HK-2 (cell line): Measurements from ENCODE around the gene IFI27.
"Not testable (repeated sequence)": the region's sequence is repeated elsewhere in the genome, so short reads cannot be mapped to it uniquely, and the experiment has no call there.

Source experiments
- DNase-seq: peaks from one replicate; pipeline ENCODE4 v3.0.0-alpha.2; 2018; ENCODE audit not compliant: unreplicated experiment

The IFI27 gene

GRCh38 chr14:94110552-94111181 is at the start of gene IFI27:
Gene IFI27 (plus strand): TSS chr14:94110736.
- DNase-seq = no peak

DNA sequence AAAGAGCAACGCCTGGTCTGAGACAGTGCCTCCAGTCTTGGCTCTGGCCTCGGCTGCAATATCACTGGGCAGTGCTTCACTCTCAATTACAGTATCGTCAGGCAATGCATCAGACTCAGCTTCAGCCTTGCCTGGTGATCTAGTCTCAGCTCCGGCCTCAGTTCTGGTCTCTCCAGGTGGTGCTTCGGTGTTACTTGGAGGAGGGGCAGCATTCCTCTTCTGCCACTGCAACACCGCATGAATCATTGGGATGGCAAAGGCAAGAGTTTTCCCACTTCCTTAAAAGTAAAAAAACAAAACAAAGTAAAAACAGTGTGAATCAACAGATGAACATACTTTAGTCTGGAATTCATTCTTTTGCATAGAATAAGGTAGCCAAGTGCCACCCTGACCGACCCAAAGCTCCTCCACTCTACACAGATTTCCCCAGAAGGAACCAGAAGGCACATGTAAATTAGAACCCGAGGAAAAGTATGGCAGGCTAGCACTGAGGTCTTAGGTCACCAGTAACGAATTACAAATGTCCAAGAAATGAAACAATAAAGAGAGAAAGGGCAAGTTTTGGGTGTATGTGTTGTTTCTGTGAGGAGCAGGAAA is 48.1 kb upstream of the IFI27 start:
- DNase-seq = peak; percentile 57

DNA sequence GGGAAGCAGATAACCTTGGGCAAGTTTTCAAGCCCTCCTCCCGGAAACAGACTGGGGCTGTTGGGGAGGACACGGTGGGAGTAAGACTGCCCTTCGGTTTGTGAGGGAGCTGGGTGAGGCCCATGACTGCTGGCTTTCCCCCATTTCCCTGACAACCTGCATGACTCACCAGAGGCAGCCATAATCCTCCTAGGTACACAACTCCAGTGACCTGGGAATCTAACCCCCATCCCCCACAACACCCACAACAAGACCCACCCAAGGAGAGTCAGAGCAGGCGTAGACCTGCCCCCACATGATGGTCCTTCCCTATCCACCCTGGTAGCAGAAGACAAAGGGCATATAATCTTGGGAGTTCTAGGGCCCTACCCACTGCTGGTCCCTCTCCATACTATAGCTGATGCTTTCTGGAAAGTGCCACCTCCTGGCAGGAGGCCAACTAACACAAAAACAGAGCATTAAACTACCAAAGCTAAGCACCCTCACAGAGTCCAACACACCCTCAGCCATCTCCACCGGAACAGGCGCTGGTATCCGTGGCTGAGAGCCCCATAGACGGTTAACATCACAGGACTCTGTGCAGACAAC is 44.4 kb upstream of the IFI27 start:
- no peak for DNase-seq

DNA sequence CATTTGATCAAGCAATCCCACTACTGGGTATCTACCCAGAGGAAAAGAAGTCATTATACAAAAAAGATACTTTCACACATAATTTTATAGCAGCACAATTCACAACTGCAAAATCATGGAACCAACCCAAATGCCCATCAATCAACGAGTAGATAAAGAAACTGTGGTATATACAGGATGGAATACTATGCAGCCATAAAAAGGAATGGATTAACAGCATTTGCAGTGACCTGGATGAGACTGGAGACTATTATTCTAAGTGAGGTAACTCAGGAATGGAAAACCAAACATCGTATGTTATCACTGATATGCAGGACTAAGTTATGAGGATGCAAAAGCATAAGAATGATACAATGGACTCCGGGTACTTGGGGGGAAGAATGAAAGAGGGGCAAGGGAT is 38.5 kb upstream of the IFI27 start:
- DNase-seq = not testable (repeated sequence)

- no peak for DNase-seq
Observed at GRCh38 chr14:94074534-94074933, 36.0 kb upstream of the IFI27 start.

DNA sequence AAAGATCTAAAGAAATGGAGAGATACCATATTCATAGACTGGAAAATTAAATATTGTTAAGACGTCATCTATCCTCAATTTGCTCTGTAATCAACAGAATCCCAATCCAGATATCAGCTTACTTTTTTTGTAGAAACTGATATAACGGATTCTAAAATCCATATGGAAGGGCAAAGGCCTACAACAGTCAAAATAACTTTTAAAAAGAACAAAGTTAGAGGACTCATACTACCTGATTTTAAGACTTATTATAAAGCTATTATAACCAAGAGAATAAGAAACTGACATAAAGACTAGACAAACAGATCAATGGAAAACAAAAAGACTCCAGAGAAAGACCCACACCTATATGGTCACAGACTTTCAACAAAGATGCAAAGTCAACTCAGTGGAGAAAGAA is 35.5 kb upstream of the IFI27 start:
- DNase-seq = no peak

DNA sequence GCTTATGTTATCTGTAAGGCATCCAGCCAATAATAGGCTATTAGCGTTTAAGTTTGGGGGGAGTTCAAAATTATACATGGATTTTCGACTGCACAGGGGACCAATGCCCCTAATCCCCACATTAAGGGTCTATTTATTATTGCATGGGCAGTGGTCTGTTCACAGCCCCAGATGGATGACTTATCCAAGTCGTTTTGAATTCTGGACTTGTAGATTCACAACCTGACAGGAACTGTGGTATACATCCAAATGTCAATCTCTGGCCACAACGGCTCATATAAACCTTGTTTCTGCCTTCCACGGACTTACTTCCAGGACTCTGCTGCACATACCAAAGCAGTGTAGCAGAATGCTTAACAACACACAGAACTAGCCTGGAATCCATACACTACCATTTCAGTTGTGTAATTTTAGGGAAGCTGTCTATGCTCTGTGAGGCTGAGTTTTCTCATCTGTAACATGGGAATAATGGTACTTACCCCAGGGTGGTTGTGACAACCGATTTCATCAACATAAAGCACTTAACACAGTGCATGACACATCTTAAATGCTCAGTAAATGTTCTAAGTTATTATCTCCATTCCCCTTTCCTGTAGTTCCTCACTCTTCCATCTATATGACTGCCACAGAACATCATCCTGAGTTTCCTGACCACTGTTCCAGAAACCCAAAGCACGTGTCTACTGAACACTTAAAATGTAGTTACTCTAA is 33.3 kb upstream of the IFI27 start:
- DNase-seq = no peak

- no peak for DNase-seq
Observed at GRCh38 chr14:94077823-94078222, 32.7 kb upstream of the IFI27 start.

- no peak for DNase-seq
Observed at GRCh38 chr14:94079891-94080620, 30.5 kb upstream of the IFI27 start.

DNA sequence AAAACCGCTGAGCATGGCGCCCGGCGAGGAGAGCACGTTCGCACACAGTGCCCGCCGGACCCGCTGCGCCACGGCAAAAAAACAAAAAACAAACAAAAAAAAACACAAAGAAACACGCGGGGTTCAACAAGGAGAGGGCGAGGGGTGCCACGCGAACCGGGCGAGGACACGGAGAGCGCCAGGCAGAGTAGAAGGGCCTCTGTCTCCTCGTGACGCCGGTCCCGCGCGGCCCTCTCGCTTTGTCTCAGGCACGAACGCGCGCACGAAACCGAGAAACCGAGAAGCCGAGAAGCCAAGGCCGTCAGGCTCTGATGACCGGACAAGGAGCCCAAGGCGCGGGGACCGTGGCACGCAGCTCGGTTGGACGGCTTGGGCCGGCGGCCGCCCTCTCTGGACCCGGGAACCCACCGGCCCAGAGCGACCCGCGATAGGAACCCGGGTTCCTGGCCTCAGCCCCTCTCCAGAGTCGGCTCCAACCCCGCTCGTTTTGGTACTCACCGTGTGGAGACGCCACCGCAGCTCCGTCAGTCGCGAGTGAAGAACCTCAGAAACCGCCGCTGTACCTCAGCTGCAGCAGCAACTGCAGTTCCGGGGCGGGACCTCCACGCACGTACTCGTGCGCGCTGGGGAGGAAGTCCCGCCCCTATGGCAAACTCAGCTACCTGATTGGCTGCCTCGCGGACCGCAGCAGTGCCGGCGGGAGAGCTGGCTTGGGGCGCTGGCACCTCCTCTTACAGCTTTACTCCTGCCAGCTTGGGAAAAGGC is 29.7 kb upstream of the IFI27 start, which contains the start of the genes DDX24 and IFI27L1:
TSS of gene DDX24 (minus strand) at position 582 of the 765 bp plus-strand sequence. CDS start 1,460 bp downstream, outside the sequence.
TSS of gene IFI27L1 (plus strand) at position 690 of the 765 bp plus-strand sequence. CDS start 15,628 bp downstream, outside the sequence.
- peak; percentile 96 for DNase-seq

GRCh38 chr14:94081386-94081820 is 29.1 kb upstream of the IFI27 start:
- DNase-seq = no peak

DNA sequence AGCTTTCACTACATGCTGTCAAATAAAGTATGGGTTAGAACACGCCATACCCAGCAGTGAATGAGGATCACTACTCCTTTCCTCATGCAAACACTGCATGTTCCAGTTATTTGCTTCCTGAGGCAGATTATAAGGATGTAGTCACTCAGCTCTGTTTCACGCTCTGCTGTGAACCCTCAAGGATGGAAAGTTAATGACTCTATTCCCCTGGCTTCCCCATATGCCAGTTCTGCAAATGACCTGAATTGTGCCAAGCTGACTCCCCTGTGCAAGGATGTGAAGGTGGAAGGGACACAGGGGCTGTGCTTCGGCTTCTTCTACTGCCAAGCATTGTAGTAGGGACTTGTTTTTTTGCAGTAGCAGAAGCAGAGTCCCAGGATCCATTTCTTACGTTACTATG is 22.6 kb upstream of the IFI27 start:
- DNase-seq = no peak

GRCh38 chr14:94088516-94088915 is 22.0 kb upstream of the IFI27 start:
- no peak for DNase-seq

DNA sequence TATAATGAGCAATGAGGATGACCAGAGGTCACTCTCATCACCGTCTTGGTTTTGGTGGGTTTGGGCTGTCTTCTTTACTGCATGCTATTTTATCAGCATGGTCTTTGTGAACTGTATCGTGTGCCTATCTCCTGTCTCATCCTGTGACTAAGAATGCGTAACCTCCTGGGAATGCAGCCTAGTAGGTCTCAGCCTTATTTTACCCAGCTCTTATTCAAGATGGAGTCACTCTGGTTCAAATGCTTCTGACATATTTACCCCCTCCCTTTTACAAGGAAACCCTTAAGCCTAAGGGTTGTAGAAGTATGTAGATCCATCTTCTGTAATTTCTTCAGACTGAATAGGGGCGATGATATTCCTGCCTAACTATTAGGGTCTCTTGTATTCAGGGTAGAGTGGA is 21.1 kb upstream of the IFI27 start:
- no peak for DNase-seq

GRCh38 chr14:94093418-94093817 is 17.1 kb upstream of the IFI27 start:
- DNase-seq = no peak

DNA sequence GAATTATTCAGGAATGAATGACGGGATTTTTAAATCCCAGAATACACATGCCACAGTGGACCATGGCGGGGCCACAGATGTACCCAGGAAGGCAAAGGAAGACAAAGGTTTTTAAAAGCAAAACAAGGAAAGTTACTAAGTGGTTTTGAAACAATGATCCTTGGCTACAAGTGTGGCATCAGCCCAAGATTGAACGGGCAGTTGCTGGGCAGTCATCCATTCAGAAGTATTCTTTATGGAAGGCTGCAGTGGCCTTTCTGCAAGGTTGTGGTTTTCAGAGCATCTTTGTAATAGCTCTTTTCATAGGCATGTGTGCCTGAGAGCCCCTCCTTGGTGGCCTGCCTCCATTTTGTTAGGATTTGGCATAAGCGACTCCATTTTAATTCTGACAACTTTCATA is 13.4 kb upstream of the IFI27 start:
- no peak for DNase-seq

DNA sequence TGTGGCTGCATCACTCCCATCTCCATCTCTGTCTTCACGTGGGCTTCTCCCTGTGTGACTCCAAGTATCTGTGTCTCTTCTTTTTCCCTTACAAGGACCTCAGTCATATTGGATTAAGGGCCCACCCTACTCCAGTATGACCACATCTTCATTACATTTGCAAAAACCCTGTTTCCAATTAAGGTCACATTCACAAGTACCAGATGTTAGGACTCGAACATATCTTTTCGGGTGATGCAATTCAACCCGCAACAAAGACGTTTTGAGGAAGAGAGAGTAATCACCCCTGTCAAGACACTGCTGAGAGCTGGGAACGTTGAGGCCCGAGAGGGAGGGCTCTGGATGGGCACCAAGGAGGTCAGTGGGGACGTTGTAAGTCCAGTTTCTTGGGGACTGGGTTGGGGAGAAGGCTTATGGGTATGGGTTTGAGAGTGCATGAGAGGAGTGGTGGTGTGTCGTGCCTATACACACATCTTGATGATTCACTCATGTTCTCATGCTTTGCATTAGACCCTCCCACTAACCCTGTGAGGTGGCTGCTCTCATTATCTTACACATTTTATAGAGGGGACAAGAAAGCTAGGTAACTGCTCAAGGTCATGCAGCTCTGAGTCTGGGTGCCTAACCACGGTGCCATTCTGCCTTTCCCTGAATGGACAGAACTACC is 12.1 kb upstream of the IFI27 start:
- DNase-seq = no peak

- DNase-seq = no peak
Observed at GRCh38 chr14:94099006-94099405, 11.5 kb upstream of the IFI27 start.

- DNase-seq = peak; percentile 60
Observed at GRCh38 chr14:94100847-94101246, 9.7 kb upstream of the IFI27 start.

GRCh38 chr14:94101748-94102147 is 8.8 kb upstream of the IFI27 start:
- DNase-seq = no peak
